Brain microvascular endothelial cell (primary cell): ENCODE measurements around the gene SEC23B.
"Not testable (repeated sequence)": the region's sequence is repeated elsewhere in the genome, so short reads cannot be mapped to it uniquely, and the experiment has no call there.

Experiments
- DNase-seq: peaks from one replicate; pipeline ENCODE4 v3.0.0-alpha.2; 2020
- H3K27ac ChIP-seq: fragments of 250-450 bp; sonication (Bioruptor Pico); 2 replicates; pipeline ENCODE4 v1.5.1; 2020; ENCODE audit warnings: mild to moderate bottlenecking, moderate library complexity
- H3K27me3 ChIP-seq: fragments of 250-450 bp; sonication (Bioruptor Pico); replicated peaks from 2 replicates; pipeline ENCODE4 v1.5.1; 2020; ENCODE audit warnings: mild to moderate bottlenecking
- H3K36me3 ChIP-seq: fragments of 250-450 bp; sonication (Bioruptor Pico); replicated peaks from 2 replicates; pipeline ENCODE4 v1.5.1; 2020; ENCODE audit warnings: mild to moderate bottlenecking
- H3K4me3 ChIP-seq: 2 replicates; pipeline ENCODE4 v1.5.1; 2011; ENCODE audit warnings: low read depth, mild to moderate bottlenecking, control low read depth, low read length, moderate library complexity
- in situ Hi-C: cut with HindIII; loops from 2 replicates; pipeline ENCODE4 v1.10.0; 2017; ENCODE audit warnings: low sequenced_read_pairs, low pct_ligation_motif_present
- TF ChIP-seq, protein P1 (sequence below): IDR thresholded peaks from 2 replicates; pipeline ENCODE4 v1.5.1; 2011; ENCODE audit warnings: low read depth, mild to moderate bottlenecking, moderate library complexity, low read length, control low read depth, inconsistent platforms; ENCODE audit errors: missing control alignments

Gene SEC23B

DNA sequence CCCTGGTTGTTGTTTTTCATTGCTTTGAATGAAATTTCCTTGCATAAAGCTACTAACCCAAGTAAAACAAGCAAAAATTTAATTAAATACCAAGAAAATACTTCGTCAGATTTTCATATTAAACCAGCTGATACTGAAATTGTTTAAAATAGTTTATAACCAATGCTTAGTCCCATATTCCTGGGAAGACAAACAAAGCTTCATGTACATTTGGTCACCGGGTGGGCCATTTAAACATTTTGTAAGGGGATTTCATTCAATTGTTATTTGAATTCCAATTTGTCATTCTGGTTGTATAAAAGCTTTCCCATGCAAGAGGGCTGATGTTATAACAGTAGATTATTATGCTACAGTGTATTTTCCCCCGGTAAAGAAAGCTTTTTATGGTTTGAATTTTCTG lies 10.1 kb upstream of the SEC23B start:
- no peak for DNase-seq
- H3K27ac ChIP-seq = no peak overlapping the region
- TF ChIP-seq, protein P1, sequence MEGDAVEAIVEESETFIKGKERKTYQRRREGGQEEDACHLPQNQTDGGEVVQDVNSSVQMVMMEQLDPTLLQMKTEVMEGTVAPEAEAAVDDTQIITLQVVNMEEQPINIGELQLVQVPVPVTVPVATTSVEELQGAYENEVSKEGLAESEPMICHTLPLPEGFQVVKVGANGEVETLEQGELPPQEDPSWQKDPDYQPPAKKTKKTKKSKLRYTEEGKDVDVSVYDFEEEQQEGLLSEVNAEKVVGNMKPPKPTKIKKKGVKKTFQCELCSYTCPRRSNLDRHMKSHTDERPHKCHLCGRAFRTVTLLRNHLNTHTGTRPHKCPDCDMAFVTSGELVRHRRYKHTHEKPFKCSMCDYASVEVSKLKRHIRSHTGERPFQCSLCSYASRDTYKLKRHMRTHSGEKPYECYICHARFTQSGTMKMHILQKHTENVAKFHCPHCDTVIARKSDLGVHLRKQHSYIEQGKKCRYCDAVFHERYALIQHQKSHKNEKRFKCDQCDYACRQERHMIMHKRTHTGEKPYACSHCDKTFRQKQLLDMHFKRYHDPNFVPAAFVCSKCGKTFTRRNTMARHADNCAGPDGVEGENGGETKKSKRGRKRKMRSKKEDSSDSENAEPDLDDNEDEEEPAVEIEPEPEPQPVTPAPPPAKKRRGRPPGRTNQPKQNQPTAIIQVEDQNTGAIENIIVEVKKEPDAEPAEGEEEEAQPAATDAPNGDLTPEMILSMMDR = no peak
- H3K36me3 ChIP-seq = no peaks in the 10 kb centered on the region
- in situ Hi-C loops = no loop called here
- H3K4me3 ChIP-seq = no peak overlapping the region
- H3K27me3 ChIP-seq = no peaks in the 10 kb centered on the region

DNA sequence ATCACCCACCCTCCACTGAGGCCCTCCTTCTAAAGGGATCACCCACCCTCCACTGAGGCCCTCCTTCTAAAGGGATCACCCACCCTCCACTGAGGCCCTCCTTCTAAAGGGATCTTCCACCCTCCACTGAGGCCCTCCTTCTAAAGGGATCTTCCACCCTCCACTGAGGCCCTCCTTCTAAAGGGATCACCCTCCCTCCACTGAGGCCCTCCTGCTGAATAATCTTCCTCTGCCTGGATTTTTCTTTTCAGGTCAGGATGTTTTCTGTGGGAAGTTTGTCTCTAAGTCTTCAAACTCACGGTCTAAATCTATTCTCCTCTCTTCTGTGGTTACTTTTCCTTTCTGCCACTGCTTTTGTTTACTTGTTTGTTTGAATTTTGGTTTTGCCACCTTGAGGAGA lies 6.1 kb upstream of the SEC23B start:
- DNase-seq, H3K27me3 ChIP-seq, H3K27ac ChIP-seq, H3K36me3 ChIP-seq, H3K4me3 ChIP-seq, in situ Hi-C loops: not testable (repeated sequence)

DNA sequence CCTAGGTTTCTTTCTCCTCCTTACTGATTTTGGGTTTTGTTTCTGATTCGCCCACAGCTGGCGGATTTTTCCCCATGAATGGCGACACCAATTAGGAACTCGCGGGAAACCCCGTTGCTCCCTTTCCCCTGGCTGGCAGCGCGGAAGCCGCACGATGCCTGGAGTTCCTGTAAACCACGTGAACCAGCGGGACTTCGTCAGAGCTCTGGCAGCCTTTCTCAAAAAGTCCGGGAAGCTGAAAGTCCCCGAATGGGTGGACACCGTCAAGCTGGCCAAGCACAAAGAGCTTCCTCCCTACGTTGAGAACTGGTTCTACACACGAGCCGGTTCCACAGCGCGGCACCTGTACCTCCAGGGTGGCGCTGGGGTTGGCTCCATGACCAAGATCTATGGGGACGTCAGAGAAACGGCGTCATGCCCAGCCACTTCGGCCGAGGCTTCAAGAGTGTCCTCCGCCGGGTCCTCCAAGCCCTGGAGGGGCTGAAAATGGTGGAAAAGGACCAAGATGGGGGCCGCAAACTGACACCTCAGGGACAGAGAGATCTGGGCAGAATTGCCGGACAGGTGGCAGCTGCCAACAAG lies 3.2 kb upstream of the SEC23B start:
- H3K27ac ChIP-seq = no peak overlapping the region
- no peaks in the 10 kb centered on the region for H3K27me3 ChIP-seq
- in situ Hi-C loops = no loop called here

DNA sequence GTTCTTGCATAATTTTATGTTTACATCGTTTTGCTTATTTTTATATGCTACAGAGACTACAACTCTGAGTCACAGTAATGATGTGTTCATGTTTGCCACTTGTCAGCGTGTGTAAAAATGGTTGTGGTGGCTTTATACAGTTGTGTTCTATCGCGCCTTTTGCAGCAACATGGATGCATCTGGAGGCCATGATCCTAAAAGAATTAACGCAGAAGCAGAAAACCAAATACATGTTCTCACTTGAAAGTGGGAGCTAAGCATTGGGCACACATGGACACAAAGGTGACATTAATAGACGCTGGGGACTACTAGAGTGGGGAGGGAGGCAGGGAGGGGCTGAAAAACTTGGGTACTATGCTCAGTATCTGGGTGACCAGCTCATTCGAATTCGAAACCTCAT lies 996 bp upstream of the SEC23B start:
- in situ Hi-C loops = no loop called here
- Histone ChIP-seq H3K27me3 (no peaks in the 10 kb centered on the region), H3K4me3 (peak overlapping the region; percentile 95), H3K27ac (peak overlapping the region; percentile 84), H3K36me3 (peaks cover 9% of the 10 kb centered on the region)
- DNase-seq = no peak
- TF ChIP-seq, protein P1 = no peak

More for the DNA sequence above, 3.2 kb upstream of the SEC23B start:
- Histone ChIP-seq H3K4me3 (no peak overlapping the region), H3K36me3 (no peaks in the 10 kb centered on the region)
- TF ChIP-seq, protein P1 = no peak
- no peak for DNase-seq

DNA sequence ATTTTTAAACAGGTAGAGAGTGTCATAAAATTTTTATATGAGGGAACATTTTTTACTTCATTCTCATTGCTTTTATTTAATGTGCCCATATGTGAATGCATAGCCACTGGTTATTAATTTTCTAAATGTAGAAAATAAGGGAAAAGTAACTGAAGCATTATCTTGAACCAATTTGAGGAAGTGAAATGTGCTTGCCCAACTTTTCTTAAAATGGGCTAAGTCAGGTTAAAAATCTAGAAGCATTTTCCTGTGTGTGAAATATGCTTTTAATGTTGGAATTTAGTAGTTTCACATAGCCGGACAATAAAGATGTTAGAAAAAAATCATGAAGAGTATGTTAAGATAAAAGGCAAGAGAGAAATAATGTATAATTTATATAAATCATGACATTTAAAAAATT lies 3.8 kb downstream of the SEC23B start:
- in situ Hi-C loops = no loop called here
- TF ChIP-seq, protein P1 = no peak
- DNase-seq = no peak
- Histone ChIP-seq H3K4me3 (no peak overlapping the region), H3K36me3 (peaks cover 28% of the 10 kb centered on the region), H3K27ac (no peak overlapping the region), H3K27me3 (no peaks in the 10 kb centered on the region)

DNA sequence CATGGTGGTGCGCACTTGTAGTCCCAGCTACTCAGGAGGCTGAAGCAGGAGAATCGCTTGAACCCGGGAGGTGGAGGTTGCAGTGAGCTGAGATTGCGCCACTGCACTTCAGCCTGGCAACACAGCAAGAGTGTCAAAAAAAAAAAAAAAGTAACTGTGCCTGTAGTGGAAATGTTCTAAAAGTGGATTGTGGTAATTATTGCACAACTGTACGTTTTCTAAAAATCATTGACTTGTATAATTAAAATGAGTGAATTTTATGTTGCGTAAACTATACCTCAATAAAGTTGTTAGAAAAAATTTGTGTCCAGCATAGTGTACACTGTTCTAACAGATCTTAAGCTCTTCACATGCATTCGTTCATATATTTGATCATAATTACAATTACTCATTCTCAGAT lies 5.5 kb downstream of the SEC23B start:
- Histone ChIP-seq H3K36me3 (peaks cover 35% of the 10 kb centered on the region), H3K4me3 (no peak overlapping the region), H3K27ac (no peak overlapping the region), H3K27me3 (no peaks in the 10 kb centered on the region)
- TF ChIP-seq, protein P1 = no peak
- in situ Hi-C loops = no loop called here
- no peak for DNase-seq
